Endothelial cell of umbilical vein (primary cell): ENCODE results near the gene ALDH1A3.

Source experiments
- EZH2 ChIP-seq: IDR thresholded peaks from 2 replicates; pipeline ENCODE4 v1.6.1; 2012; ENCODE audit warnings: borderline replicate concordance, low read depth, mild to moderate bottlenecking, moderate library complexity, low read length, inconsistent platforms; ENCODE audit not compliant: severe bottlenecking
- FOS ChIP-seq: IDR thresholded peaks from 2 replicates; pipeline ENCODE4 v1.6.1; 2011; ENCODE audit warnings: mild to moderate bottlenecking, low read length, moderate library complexity, borderline replicate concordance; ENCODE audit not compliant: insufficient read depth
- GATA2 ChIP-seq: IDR thresholded peaks from 2 replicates; pipeline ENCODE4 v1.7.0; 2011; ENCODE audit warnings: low read depth, mild to moderate bottlenecking, moderate library complexity, mixed read lengths, low read length; ENCODE audit not compliant: insufficient read length, insufficient read depth
- JUN ChIP-seq: IDR thresholded peaks from 2 replicates; pipeline ENCODE4 v1.6.1; 2011; ENCODE audit warnings: borderline replicate concordance, low read depth; ENCODE audit not compliant: insufficient read length, insufficient read depth
- MAX ChIP-seq: IDR thresholded peaks from 2 replicates; pipeline ENCODE4 v1.6.1; 2011; ENCODE audit not compliant: insufficient read depth, insufficient read length
- MYC ChIP-seq: IDR thresholded peaks from one replicate; pipeline ENCODE4 v1.6.1; 2011; ENCODE audit warnings: mild to moderate bottlenecking, low read depth, low read length
- POLR2A ChIP-seq: IDR thresholded peaks from 2 replicates; pipeline ENCODE4 v1.6.1; 2012; ENCODE audit warnings: low read depth, mild to moderate bottlenecking, control low read depth, low read length
- POLR2AphosphoS5 ChIP-seq: IDR thresholded peaks from 2 replicates; pipeline ENCODE4 v1.6.1; 2012; ENCODE audit warnings: low read depth, mild to moderate bottlenecking, control low read depth, low read length, moderate library complexity; ENCODE audit not compliant: insufficient read depth
- TF ChIP-seq, protein P1 (sequence below), 2 donors: IDR thresholded peaks; 1 replicate in 1 of 2; 2 replicates in 1 of 2; pipeline ENCODE4 v1.5.1; 2011; ENCODE audit warnings: low read length in 2 of 2, mild to moderate bottlenecking in 2 of 2, moderate library complexity in 2 of 2, control low read depth in 1 of 2, inconsistent platforms in 1 of 2, low read depth in 1 of 2; ENCODE audit not compliant: insufficient read depth in 1 of 2; ENCODE audit errors: extremely low read depth in 1 of 2

- no peak for TF ChIP-seq EZH2
- TF ChIP-seq, protein P1, sequence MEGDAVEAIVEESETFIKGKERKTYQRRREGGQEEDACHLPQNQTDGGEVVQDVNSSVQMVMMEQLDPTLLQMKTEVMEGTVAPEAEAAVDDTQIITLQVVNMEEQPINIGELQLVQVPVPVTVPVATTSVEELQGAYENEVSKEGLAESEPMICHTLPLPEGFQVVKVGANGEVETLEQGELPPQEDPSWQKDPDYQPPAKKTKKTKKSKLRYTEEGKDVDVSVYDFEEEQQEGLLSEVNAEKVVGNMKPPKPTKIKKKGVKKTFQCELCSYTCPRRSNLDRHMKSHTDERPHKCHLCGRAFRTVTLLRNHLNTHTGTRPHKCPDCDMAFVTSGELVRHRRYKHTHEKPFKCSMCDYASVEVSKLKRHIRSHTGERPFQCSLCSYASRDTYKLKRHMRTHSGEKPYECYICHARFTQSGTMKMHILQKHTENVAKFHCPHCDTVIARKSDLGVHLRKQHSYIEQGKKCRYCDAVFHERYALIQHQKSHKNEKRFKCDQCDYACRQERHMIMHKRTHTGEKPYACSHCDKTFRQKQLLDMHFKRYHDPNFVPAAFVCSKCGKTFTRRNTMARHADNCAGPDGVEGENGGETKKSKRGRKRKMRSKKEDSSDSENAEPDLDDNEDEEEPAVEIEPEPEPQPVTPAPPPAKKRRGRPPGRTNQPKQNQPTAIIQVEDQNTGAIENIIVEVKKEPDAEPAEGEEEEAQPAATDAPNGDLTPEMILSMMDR (IDR thresholded peaks at IDR 0.05; ENCODE audit: extremely low read depth in 1 of 2, insufficient read depth in 1 of 2, low read depth in 1 of 2, low read length in 2 of 2) = no peak
- TF ChIP-seq POLR2A = no peak
- no peak for TF ChIP-seq JUN
- TF ChIP-seq POLR2AphosphoS5 = no peak
- no peak for TF ChIP-seq MAX
- no peak for TF ChIP-seq FOS
- TF ChIP-seq MYC = no peak
- TF ChIP-seq GATA2 = no peak
These were observed 41.0 kb downstream of the ALDH1A3 start for GRCh38 chr15:100920516-100921135.
